ENCODE data around the gene EPAS1.

The EPAS1 gene

GRCh38 chr2:46299365-46300263, 2.4 kb downstream of the EPAS1 start:
- peak in 27 of 56 donors; percentile 9 to 59 (median 26) for DNase-seq

GRCh38 chr2:46300406-46300832, 3.2 kb downstream of the EPAS1 start:
- no peak for DNase-seq

GRCh38 chr2:46302005-46302695, 4.9 kb downstream of the EPAS1 start:
- DNase-seq: no peak

GRCh38 chr2:46303233-46303632, 6.0 kb downstream of the EPAS1 start:
- no peak for DNase-seq

GRCh38 chr2:46303822-46304221, 6.6 kb downstream of the EPAS1 start:
- DNase-seq: no peak

DNA sequence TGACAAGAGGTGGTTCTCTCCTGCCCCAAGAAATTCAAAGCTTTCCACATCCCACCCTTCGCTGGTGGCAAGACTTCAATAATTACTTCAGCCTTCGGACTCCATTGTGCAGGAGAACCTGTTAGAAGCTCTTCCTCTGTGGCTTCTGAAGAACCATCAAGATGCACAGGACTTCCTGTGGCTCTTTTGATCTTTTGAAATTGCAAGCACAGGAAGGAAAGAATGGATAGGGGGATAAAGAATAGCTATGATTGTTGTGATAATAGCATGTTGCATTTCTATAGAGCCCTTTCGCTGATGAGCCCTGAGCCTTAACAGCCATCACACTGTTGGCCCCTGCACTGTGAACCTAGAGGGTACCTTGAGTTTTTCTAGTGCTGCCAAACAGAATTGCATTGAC, 7.4 kb downstream of the EPAS1 start:
- no peak for DNase-seq

- no peak for DNase-seq
Observed at GRCh38 chr2:46305187-46305586, 8.0 kb downstream of the EPAS1 start.

- no peak for DNase-seq
Observed at GRCh38 chr2:46305767-46306166, 8.6 kb downstream of the EPAS1 start.

DNA sequence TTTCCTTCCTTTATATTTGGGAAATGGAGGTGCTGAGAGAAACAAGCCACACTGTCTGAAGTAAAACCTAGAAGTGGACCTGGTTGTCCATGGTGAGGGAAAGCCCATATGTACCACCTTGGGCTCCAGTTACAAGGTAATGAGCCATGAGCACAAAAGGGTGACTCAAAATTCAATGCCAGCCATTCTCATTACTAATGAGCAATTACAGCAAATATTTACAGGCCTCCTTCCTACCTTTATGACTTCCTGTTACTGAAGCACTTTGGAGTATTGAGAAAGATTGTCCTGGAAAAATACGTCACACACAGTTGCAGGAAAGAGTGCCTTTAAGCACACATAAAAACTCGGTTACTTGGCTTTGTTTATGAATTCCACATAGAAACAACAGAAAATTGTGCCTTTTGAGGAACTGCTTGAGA, 9.1 kb downstream of the EPAS1 start:
- no peak for DNase-seq

DNA sequence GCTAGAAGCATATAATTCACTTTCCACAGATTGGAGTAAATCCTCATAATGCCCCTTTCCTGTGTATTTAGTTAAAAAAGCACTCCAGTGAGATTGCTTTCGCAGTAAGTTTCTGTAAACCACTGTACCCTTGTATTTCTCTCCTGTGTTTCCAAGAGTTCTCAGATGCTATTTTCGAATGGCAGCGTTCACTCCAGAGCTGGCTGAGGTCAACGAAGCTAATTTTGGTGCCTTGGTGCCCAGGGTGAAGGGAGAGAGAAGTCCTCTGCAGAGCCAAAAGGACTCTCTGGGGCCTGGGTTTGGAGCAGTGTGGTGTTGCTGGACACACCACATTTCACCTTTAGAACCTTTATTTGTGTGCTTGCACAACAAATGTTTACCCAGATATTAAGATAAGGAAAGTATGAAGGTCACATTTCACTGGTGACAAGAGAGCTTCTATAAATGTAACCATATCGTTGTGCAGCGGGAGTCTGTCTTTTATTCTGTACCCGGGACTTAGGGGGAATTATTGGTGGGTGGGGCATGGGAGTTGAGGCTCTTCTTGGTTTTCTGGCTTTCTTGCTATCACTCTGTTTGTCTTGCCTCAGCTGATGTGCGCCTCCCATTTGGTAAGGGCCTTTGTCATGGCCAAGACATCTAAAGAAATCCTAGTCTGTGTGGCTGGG, 9.9 kb downstream of the EPAS1 start:
- no peak for DNase-seq

DNA sequence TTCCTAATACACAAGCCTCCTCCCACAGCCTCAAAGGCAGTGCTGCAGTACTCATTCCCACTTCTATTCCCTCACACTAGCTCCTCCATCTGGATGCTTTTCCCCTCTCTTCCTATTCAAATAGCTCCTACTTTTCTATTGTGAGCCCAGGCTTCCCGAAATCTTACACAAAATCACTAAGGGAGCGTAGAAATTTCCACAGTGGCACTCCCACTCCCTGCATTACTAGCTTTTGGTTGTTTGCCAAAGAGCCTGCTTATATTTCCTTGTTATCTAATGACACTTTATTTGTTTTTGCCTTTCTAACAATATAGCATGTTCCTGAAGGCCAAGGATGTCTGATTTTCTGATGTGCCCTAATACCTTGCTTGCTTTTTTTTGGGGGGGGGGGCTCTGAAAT, 10.9 kb downstream of the EPAS1 start:
- DNase-seq: no peak

GRCh38 chr2:46308629-46309028, 11.4 kb downstream of the EPAS1 start:
- no peak for DNase-seq

- DNase-seq: no peak
Observed at GRCh38 chr2:46309052-46309953, 12.1 kb downstream of the EPAS1 start.

DNA sequence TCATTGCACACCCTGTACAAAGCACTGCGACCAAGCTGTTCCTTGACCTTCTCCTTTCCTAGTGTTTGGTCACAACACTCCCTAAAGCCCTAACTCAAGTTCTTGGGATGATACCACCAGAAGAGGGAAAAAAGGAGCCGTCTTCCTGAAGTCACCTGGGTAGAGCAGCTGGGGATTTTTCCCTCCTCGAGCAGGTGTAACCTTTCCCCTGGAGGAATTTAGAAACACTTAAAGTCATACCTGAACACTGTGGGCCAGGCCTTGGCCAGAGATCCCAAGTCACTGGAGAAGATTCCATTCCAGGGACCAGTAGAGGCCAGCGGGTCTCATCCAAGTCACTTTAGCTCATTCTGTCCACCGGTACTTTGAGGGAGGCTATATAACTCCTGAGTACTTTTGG, 13.2 kb downstream of the EPAS1 start:
- DNase-seq: no peak

GRCh38 chr2:46311651-46312223, 14.5 kb downstream of the EPAS1 start:
- DNase-seq: no peak

GRCh38 chr2:46313063-46313462, 15.9 kb downstream of the EPAS1 start:
- no peak for DNase-seq

- no peak for DNase-seq
Observed at GRCh38 chr2:46314065-46314835, 17.0 kb downstream of the EPAS1 start.

DNA sequence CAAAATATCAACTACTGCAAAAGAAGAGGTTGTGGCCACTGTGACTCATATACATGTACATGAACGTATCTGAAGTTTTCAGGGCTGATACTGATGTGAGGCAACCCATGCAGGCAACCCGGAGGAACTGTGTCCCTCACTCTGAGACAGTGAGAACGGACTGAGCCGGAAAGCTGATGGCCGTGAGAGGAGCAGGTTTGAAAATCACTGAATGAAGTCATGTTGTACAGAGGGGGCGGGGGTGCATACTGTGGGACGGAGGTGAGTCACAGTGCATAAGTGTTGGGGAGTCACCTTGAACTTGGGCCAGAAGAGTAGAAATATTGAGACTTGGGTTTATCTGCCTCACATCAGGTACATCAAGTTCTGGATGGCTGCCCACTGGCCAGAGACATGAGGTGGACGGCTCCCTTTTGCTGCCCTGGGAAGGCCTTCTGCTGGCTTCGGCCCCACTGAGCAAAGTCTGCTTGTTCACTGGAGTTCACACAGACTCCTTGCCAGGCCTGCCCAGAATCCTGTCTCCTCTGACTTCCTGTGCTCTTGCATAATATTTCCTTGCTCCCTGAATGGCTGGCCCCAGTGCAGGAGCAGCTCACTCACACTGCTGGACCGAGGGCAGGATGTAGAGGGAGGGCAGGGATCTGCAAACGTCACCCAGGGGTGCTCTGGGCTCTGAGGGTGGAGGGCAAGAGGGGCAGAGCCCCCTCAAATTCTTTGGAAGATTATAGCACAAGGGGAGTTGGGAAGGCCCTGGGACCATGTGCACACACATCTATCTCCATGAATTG, 18.1 kb downstream of the EPAS1 start:
- DNase-seq: peak in 22 of 56 donors; percentile 5 to 66 (median 39)

DNA sequence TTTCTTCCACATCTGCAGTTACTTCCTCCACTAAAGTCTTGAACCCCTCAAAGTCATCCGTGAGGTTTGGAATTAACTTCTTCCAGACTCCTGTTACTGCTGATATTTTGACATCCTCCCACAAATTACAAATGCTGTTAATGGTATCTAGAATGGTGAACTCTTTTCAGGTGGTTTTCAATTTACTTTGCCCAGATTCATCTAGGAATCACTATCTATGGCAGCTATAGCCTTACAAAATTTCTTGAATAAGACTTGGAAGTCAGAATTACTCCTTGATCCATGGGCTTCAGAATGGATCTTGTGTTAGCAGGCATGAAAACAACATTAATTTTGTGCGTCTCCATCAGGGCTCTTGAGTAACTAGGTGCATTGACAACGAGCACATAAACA, 19.9 kb downstream of the EPAS1 start:
- DNase-seq: no peak

Data from nucleus accumbens (tissue), 56 donors.